Muscle of leg (tissue), 11 donors: ENCODE data around the gene FAM78A. TPM values are rescaled to one million over a fixed set of nuclear protein-coding genes. Genes with fewer than 3 reads are reported as not detected.

Experiments
- DNase-seq: peaks from one replicate; pipeline ENCODE4 v3.0.0; 2013
- H3K27ac ChIP-seq: one replicate; pipeline ENCODE4 v1.5.1; 2013; ENCODE audit warnings: mild to moderate bottlenecking, low read length, control low read depth
- H3K27me3 ChIP-seq: one replicate; pipeline ENCODE4 v1.6.1; 2013; ENCODE audit warnings: low read length; ENCODE audit not compliant: control insufficient read depth, insufficient read depth
- H3K36me3 ChIP-seq: one replicate; pipeline ENCODE4 v1.6.1; 2013; ENCODE audit warnings: low read length; ENCODE audit not compliant: control insufficient read depth, insufficient read depth
- H3K4me1 ChIP-seq: one replicate; pipeline ENCODE4 v1.6.1; 2013; ENCODE audit warnings: low read length; ENCODE audit not compliant: control insufficient read depth, insufficient read depth
- H3K4me3 ChIP-seq: one replicate; pipeline ENCODE4 v1.5.1; 2013; ENCODE audit warnings: low read length, control low read depth
- H3K9me3 ChIP-seq: replicated peaks from 2 replicates; pipeline ENCODE4 v1.6.1; 2013; ENCODE audit warnings: low read depth, low read length; ENCODE audit not compliant: control insufficient read depth
- WGBS: methylation state at CpG from one replicate; pipeline ENCODE4 v1.1.5; 2013; ENCODE audit warnings: missing lambda C conversion rate; ENCODE audit not compliant: insufficient coverage; 5-methylcytosine and 5-hydroxymethylcytosine counted together
- polyA plus RNA-seq, 8 donors: library from polyadenylated mRNA; unstranded; fragments of 120-200 nt; gene quantifications; one replicate each; pipeline versions ENCODE4 v1.2.1 to v1.2.3, GENCODE V29; 2013; ENCODE audit warnings: inconsistent platforms in 1 of 8, low replicate concordance in 1 of 8; ENCODE audit not compliant: insufficient read length in 8 of 8, insufficient read depth in 1 of 8
- total RNA-seq: library from RNA; stranded (reverse); fragments of 120-200 nt; gene quantifications from one replicate; pipeline ENCODE4 v1.2.4, GENCODE V29; 2013

FAM78A gene
- total and polyA plus RNA-seq, 9 donors, result 23.0 to 45.2 (median 33.1) TPM

- DNase-seq, result no peak
These were observed 15.5 kb upstream of the FAM78A start for GRCh38 chr9:131291795-131292315.

DNA sequence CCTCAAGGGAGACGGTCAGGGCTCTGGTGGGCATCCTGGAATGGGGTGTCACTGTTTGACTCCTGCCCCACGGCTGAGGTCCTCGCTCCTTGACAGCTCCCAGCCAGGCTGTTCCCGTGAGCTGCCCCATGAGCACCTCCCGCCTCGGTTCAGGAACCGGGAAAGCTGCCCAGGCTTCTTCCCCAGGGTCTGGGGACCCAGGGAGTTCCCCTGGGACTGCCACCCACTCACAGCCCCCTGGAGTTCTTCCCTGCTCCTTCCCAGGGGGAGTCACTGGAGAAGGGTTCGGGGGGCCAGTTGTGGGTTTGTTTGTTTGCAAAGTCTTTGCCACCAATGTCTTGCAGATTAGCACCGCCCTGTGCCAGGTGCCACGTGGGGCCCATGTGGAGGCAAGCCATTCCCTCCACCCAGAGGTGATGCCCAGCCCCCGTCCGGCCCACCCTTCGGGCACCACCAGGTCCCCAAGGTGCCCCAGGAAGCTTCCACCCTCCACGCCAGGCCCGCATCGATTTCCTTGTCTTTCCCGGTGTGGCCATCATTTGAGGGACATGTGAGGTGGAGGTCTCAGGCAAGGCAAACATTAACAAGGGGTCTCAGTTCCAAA, 14.6 kb upstream of the FAM78A start:
- DNase-seq, result no peak
- H3K4me1 ChIP-seq, result peaks cover 62% of the 10 kb centered on the region
- peak overlapping the region; percentile 68 for H3K4me3 ChIP-seq
- no peaks in the 10 kb centered on the region for H3K27me3 ChIP-seq
- H3K27ac ChIP-seq, result peak overlapping the region; percentile 97
- peaks cover 34% of the 10 kb centered on the region for H3K36me3 ChIP-seq
- H3K9me3 ChIP-seq, result no peaks in the 10 kb centered on the region
- 84% methylated on average over 13 of the region's 17 CpGs for WGBS

More at GRCh38 chr9:131291795-131292315, 15.5 kb upstream of the FAM78A start:
- Histone ChIP-seq H3K27me3 (no peaks in the 10 kb centered on the region), H3K27ac (no peak overlapping the region), H3K4me3 (no peak overlapping the region), H3K4me1 (peaks cover 64% of the 10 kb centered on the region), H3K36me3 (peaks cover 36% of the 10 kb centered on the region), H3K9me3 (no peaks in the 10 kb centered on the region)
- WGBS, result 80% methylated on average over 1 of the region's 7 CpGs

DNA sequence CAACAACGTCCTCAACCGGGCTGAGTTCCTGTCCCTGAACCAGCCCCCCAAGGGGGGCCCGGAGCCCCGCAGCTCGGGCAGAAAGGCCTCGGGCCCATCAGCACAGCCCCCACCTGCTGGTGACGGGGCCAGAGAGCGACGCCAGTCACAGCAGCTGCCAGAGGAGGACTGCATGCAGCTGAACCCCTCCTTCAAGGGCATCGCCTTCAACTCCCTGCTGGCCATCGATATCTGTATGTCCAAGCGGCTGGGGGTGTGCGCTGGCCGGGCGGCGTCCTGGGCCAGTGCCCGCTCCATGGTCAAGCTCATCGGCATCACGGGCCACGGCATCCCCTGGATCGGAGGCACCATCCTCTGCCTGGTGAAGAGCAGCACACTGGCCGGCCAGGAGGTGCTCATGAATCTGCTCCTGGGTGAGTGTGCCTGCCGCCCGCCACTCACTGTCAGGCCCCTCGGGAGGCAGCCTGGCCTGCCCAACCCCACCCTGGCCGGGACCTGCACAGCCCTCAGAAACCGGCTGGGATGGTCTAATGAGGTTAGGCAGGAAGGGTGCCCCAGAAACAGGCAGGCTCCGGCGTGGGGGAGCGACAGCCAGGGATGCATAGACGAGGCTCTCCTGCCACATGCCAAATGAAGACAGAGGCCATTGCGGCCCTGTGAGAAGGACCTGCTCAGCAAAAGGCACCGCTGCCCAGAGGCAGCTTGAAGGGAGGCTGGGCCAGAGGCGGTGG, 13.9 kb upstream of the FAM78A start:
- peaks cover 30% of the 10 kb centered on the region for H3K36me3 ChIP-seq
- H3K27me3 ChIP-seq, result no peaks in the 10 kb centered on the region
- H3K4me1 ChIP-seq, result peaks cover 62% of the 10 kb centered on the region
- DNase-seq, result peak; percentile 67
- H3K27ac ChIP-seq, result peak overlapping the region; percentile 97
- H3K9me3 ChIP-seq, result no peaks in the 10 kb centered on the region
- H3K4me3 ChIP-seq, result peak overlapping the region; percentile 68
- 58% methylated on average over 34 of the region's 34 CpGs for WGBS

GRCh38 chr9:131289301-131290035, 13.2 kb upstream of the FAM78A start, which contains the start of gene PLPP7:
Gene PLPP7, plus strand, starts transcription at chr9:131289723. Its CDS starts 275 bp downstream, at chr9:131289998.
- peaks cover 30% of the 10 kb centered on the region for H3K36me3 ChIP-seq
- H3K27ac ChIP-seq, result peak within 1 kb of the TSS; percentile 97
- H3K4me3 ChIP-seq, result peak within 1 kb of the TSS; percentile 68
- H3K4me1 ChIP-seq, result peaks cover 62% of the 10 kb centered on the region
- H3K9me3 ChIP-seq, result no peaks in the 10 kb centered on the region
- peak; percentile 93 for DNase-seq
- H3K27me3 ChIP-seq, result no peaks in the 10 kb centered on the region
- WGBS, result 32% methylated on average over 27 of the region's 28 CpGs

- H3K4me3 ChIP-seq, result no peak overlapping the region
- DNase-seq, result no peak
- H3K9me3 ChIP-seq, result no peaks in the 10 kb centered on the region
- H3K27me3 ChIP-seq, result peaks cover 2% of the 10 kb centered on the region
- H3K4me1 ChIP-seq, result peaks cover 63% of the 10 kb centered on the region
- 73% methylated on average over 7 of the region's 9 CpGs for WGBS
- peak overlapping the region; percentile 97 for H3K27ac ChIP-seq
- H3K36me3 ChIP-seq, result peaks cover 18% of the 10 kb centered on the region
These were observed 11.9 kb upstream of the FAM78A start for GRCh38 chr9:131288217-131288616.

DNA sequence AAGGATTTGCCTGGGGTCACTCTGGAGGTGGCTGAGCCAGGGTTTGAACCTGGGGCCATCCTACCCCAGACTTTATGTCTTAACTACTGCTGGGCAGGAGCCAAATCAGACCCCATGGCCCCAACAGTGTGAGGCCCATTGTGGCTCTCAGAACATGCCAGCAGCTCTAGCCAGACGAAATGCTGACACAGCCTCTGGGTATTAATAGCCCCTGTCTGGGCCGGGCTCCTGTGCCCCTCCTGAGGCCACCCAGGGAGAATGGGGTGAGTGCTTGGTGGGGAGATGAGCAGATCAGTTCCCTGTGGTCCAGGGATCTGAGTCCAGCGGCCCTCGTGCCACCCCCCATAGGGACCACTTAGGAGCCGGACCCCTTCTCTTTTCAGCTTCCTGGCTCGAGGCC, 11.0 kb upstream of the FAM78A start:
- Histone ChIP-seq H3K9me3 (no peaks in the 10 kb centered on the region), H3K27me3 (peaks cover 8% of the 10 kb centered on the region), H3K4me1 (peaks cover 66% of the 10 kb centered on the region), H3K27ac (peak overlapping the region; percentile 97), H3K36me3 (peaks cover 12% of the 10 kb centered on the region), H3K4me3 (no peak overlapping the region)
- DNase-seq, result peak; percentile 52
- 94% methylated on average over 4 of the region's 6 CpGs for WGBS

DNA sequence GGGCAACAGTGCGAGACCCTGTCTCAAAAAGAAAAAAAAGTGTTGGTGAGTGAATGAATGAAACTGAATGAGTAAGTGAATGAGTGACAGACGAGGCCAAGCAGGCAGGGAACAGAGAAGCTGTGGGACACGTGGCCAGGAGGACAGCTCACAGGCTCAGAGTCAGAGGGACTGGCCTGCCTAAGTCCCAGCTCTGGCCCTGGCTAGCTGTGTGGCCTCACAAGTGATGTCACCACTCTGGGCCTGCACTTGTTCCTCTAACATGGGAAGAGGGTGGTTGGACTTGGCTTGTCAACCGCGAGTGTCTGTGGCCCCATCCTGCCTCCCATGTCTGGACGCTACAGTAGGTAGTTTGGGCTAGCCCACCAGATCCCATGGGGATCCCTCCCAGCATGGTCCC, 8.5 kb upstream of the FAM78A start:
- Histone ChIP-seq H3K9me3 (no peaks in the 10 kb centered on the region), H3K27me3 (peaks cover 30% of the 10 kb centered on the region), H3K36me3 (no peaks in the 10 kb centered on the region), H3K4me3 (no peak overlapping the region), H3K4me1 (peaks cover 59% of the 10 kb centered on the region), H3K27ac (no peak overlapping the region)
- 91% methylated on average over 6 of the region's 6 CpGs for WGBS
- no peak for DNase-seq

- H3K4me1 ChIP-seq, result peaks cover 54% of the 10 kb centered on the region
- WGBS, result 2% methylated on average over 45 of the region's 61 CpGs
- H3K27me3 ChIP-seq, result peaks cover 31% of the 10 kb centered on the region
- peak overlapping the region; percentile 76 for H3K27ac ChIP-seq
- DNase-seq, result peak; percentile 87
- no peaks in the 10 kb centered on the region for H3K36me3 ChIP-seq
- no peaks in the 10 kb centered on the region for H3K9me3 ChIP-seq
- peak overlapping the region; percentile 24 for H3K4me3 ChIP-seq
These were observed 6.5 kb upstream of the FAM78A start for GRCh38 chr9:131282688-131283422.

DNA sequence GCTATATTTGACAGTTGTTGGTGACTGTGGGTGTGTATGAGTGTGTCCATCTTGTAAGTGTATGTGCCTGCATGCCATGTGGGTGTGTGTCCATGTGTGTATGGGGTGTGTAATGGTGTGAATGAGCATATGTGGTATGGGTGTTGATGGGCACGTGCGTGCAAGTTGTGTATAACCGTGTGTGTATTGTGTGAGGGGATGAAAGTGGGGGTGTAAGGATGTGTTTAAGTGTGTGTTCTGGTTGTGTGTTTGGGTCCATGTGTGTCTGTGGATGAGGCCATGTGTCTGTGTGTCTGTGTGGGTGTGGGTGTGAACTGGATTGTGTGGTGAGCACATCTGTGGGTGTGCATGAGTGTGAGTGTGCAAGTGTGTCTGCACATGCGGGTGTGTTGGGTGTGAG, 5.9 kb upstream of the FAM78A start:
- Histone ChIP-seq H3K27me3 (peaks cover 31% of the 10 kb centered on the region), H3K4me1 (peaks cover 48% of the 10 kb centered on the region), H3K4me3 (peak overlapping the region; percentile 24), H3K36me3 (no peaks in the 10 kb centered on the region), H3K27ac (peak overlapping the region; percentile 40), H3K9me3 (no peaks in the 10 kb centered on the region)
- DNase-seq, result no peak
- 73% methylated on average over 4 of the region's 4 CpGs for whole genome bisulfite sequencing
